ENCODE measurements around the gene OSBPL10. TPM values are rescaled to one million over a fixed set of nuclear protein-coding genes. Genes with fewer than 3 reads are reported as not detected.

The OSBPL10 gene
- total RNA-seq, 1 experiment from 2014 or later, result 48.0 TPM

GRCh38 chr3:31932990-31933389, 48.1 kb downstream of the OSBPL10 start:
- ChIA-PET CTCF (no interaction called here), POLR2A (ENCODE audit: unreplicated experiment) (no interaction called here)
- Histone ChIP-seq H3K36me3 (ENCODE audit: low read depth, low read length) (no peaks in the 10 kb centered on the region), H3K4me2 (ENCODE audit: low read length) (no peak overlapping the region), H3K9me2 (replicated peaks; ENCODE audit: low read length) (no peaks in the 10 kb centered on the region), H3K27me3 (ENCODE audit: low read length) (no peaks in the 10 kb centered on the region), H3K79me2 (ENCODE audit: low read length) (peaks cover 31% of the 10 kb centered on the region), H3K9me3 (ENCODE audit: low read length) (no peaks in the 10 kb centered on the region), H3K27ac (ENCODE audit: low read length) (no peak overlapping the region), H3K9ac (ENCODE audit: low read length) (no peak overlapping the region), H3K4me1 (ENCODE audit: insufficient read depth, low read length) (peaks cover 17% of the 10 kb centered on the region), H3F3A (ENCODE audit: low read length, unreplicated experiment) (no peaks in the 10 kb centered on the region), H4K20me1 (ENCODE audit: low read length) (peaks cover 11% of the 10 kb centered on the region; the same call in 1 of the 2 replicates), H3K4me3 (ENCODE audit: low read length) (no peak overlapping the region), H2AFZ (ENCODE audit: low read length) (no peak overlapping the region)
- no TSS peak for BruUV-seq (replicated peaks)
- intact Hi-C loops (cut with micrococcal nuclease), result no loop called here
- no peak for DNase-seq
- no peak for TF ChIP-seq EZH2 (IDR thresholded peaks at IDR 0.05; ENCODE audit: low read length, unreplicated experiment)
- TF ChIP-seq CTCF (conservative IDR thresholded peaks at IDR 0.05; ENCODE audit: low read depth, low read length), result no peak
- TF ChIP-seq EZH2phosphoT487 (IDR thresholded peaks at IDR 0.05; ENCODE audit: borderline replicate concordance, low read length), result no peak
- ATAC-seq, result no peak

- Histone ChIP-seq H3K36me3 (ENCODE audit: low read depth, low read length) (no peaks in the 10 kb centered on the region), H3K9me3 (ENCODE audit: low read length) (no peaks in the 10 kb centered on the region), H2AFZ (ENCODE audit: low read length) (no peak overlapping the region), H3K9me2 (replicated peaks; ENCODE audit: low read length) (no peaks in the 10 kb centered on the region), H3F3A (ENCODE audit: low read length, unreplicated experiment) (no peaks in the 10 kb centered on the region), H3K4me1 (ENCODE audit: insufficient read depth, low read length) (peaks cover 11% of the 10 kb centered on the region), H3K9ac (ENCODE audit: low read length) (no peak overlapping the region), H3K27ac (ENCODE audit: low read length) (no peak overlapping the region), H3K4me3 (ENCODE audit: low read length) (no peak overlapping the region), H3K79me2 (ENCODE audit: low read length) (peaks cover 41% of the 10 kb centered on the region), H4K20me1 (ENCODE audit: low read length) (peaks cover 6% of the 10 kb centered on the region; the same call in 1 of the 2 replicates), H3K4me2 (ENCODE audit: low read length) (no peak overlapping the region), H3K27me3 (ENCODE audit: low read length) (no peaks in the 10 kb centered on the region)
- no peak for ATAC-seq
- intact Hi-C loops (cut with micrococcal nuclease), result no loop called here
- DNase-seq, result no peak
- ChIA-PET POLR2A (ENCODE audit: unreplicated experiment) (no interaction called here), CTCF (no interaction called here)
- no TSS peak for BruUV-seq (replicated peaks)
- TF ChIP-seq EZH2 (IDR thresholded peaks at IDR 0.05; ENCODE audit: low read length, unreplicated experiment) (no peak), CTCF (conservative IDR thresholded peaks at IDR 0.05; ENCODE audit: low read depth, low read length) (no peak), EZH2phosphoT487 (IDR thresholded peaks at IDR 0.05; ENCODE audit: borderline replicate concordance, low read length) (no peak)
Observed at GRCh38 chr3:31929826-31930502, 51.1 kb downstream of the OSBPL10 start.

GRCh38 chr3:31927811-31928210, 53.3 kb downstream of the OSBPL10 start:
- Histone ChIP-seq H3K4me1 (ENCODE audit: insufficient read depth, low read length) (peaks cover 8% of the 10 kb centered on the region; the same call in 1 of the 2 replicates), H3K27ac (ENCODE audit: low read length) (no peak overlapping the region), H3K36me3 (ENCODE audit: low read depth, low read length) (no peaks in the 10 kb centered on the region), H2AFZ (ENCODE audit: low read length) (no peak overlapping the region), H3K9me2 (replicated peaks; ENCODE audit: low read length) (no peaks in the 10 kb centered on the region), H3K4me2 (ENCODE audit: low read length) (no peak overlapping the region), H3K79me2 (ENCODE audit: low read length) (peaks cover 55% of the 10 kb centered on the region), H3F3A (ENCODE audit: low read length, unreplicated experiment) (no peaks in the 10 kb centered on the region), H3K9ac (ENCODE audit: low read length) (no peak overlapping the region), H4K20me1 (ENCODE audit: low read length) (peaks cover 6% of the 10 kb centered on the region; the same call in 1 of the 2 replicates), H3K9me3 (ENCODE audit: low read length) (no peaks in the 10 kb centered on the region), H3K27me3 (ENCODE audit: low read length) (no peaks in the 10 kb centered on the region), H3K4me3 (ENCODE audit: low read length) (no peak overlapping the region)
- intact Hi-C loops (cut with micrococcal nuclease), result no loop called here
- DNase-seq (no peak), ATAC-seq (no peak)
- ChIA-PET POLR2A (ENCODE audit: unreplicated experiment) (no interaction called here), CTCF (no interaction called here)
- BruUV-seq (replicated peaks), result no TSS peak
- TF ChIP-seq EZH2phosphoT487 (IDR thresholded peaks at IDR 0.05; ENCODE audit: borderline replicate concordance, low read length) (no peak), EZH2 (IDR thresholded peaks at IDR 0.05; ENCODE audit: low read length, unreplicated experiment) (no peak), CTCF (conservative IDR thresholded peaks at IDR 0.05; ENCODE audit: low read depth, low read length) (no peak)

Measured in PC-3 (cell line).